Measurements from ENCODE around the gene HDAC5.

HDAC5 gene

GRCh38 chr17:44086364-44087311, 36.8 kb downstream of the HDAC5 start:
- DNase-seq: peak; percentile 30 to 88

GRCh38 chr17:44085908-44086307, 37.5 kb downstream of the HDAC5 start:
- no peak for DNase-seq

- no peak for DNase-seq
Observed at GRCh38 chr17:44084921-44085320, 38.5 kb downstream of the HDAC5 start.

GRCh38 chr17:44084131-44084538, 39.3 kb downstream of the HDAC5 start:
- peak in 1 of 2 donors; percentile 35 for DNase-seq

- no peak for DNase-seq
Observed at GRCh38 chr17:44083250-44083849, 40.1 kb downstream of the HDAC5 start.

GRCh38 chr17:44082256-44082927, 41.0 kb downstream of the HDAC5 start:
- DNase-seq: no peak

- DNase-seq: no peak
Observed at GRCh38 chr17:44081681-44082080, 41.8 kb downstream of the HDAC5 start.

- DNase-seq: peak; percentile 26 to 45
Observed at GRCh38 chr17:44079877-44080821, 43.3 kb downstream of the HDAC5 start.

- no peak for DNase-seq
Observed at GRCh38 chr17:44078412-44078811, 45.0 kb downstream of the HDAC5 start.

- DNase-seq: peak; percentile 58 to 61
Observed at GRCh38 chr17:44077595-44077909, 45.9 kb downstream of the HDAC5 start.

- no peak for DNase-seq
Observed at GRCh38 chr17:44076716-44077594, 46.5 kb downstream of the HDAC5 start.

GRCh38 chr17:44075598-44076293, 47.7 kb downstream of the HDAC5 start:
- DNase-seq: no peak

- no peak for DNase-seq
Observed at GRCh38 chr17:44074911-44075285, 48.5 kb downstream of the HDAC5 start.

GRCh38 chr17:44074231-44074910, 49.1 kb downstream of the HDAC5 start:
- no peak for DNase-seq

- DNase-seq: peak; percentile 27 to 30
Observed at GRCh38 chr17:44071772-44072171, 51.7 kb downstream of the HDAC5 start.

GRCh38 chr17:44071198-44071520, 52.3 kb downstream of the HDAC5 start:
- DNase-seq: no peak

GRCh38 chr17:44070455-44071197, 52.8 kb downstream of the HDAC5 start, which contains the start of gene G6PC3:
TSS of gene G6PC3 (plus strand) at chr17:44070735. CDS start at chr17:44070966, 231 bp downstream.
- DNase-seq: peak; percentile 97 to 98

- peak; percentile 43 to 51 for DNase-seq
Observed at GRCh38 chr17:44069974-44070454, 53.4 kb downstream of the HDAC5 start.

GRCh38 chr17:44067545-44067940, 55.9 kb downstream of the HDAC5 start:
- DNase-seq: peak; percentile 39 to 44
